ENCODE measurements around the gene ZNF221. TPM values are rescaled to one million over a fixed set of nuclear protein-coding genes. Genes with fewer than 3 reads are reported as not detected.

The ZNF221 gene
- polyA plus RNA-seq, 2 of the 4 experiments (the other 2 are of a cell fraction), result 1.6 TPM

DNA sequence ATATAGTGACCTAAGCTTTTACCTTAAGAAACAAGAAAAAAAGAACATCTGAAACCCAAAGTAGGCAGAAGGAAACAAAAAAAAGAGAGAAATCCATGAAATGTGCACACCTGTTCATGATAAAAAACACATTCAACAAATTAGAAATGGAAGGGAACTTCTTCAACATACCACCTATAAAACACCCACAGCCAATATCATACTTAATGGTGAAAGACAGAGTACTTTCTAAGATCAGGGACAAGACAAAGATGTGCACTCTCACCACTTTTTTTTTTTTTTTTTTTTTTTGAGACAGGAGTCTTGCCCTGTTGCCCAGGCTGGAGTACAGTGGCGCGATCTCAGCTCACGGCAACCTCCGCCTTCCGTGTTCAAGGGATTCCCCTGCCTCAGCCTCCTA lies 45.1 kb upstream of the ZNF221 start:
- Histone ChIP-seq H3K27ac (no peak overlapping the region), H3K4me3 (no peak overlapping the region), H3K4me1 (no peaks in the 10 kb centered on the region), H3K4me2 (no peak overlapping the region), H3K9me3 (peaks cover 90% of the 10 kb centered on the region)
- WGBS (ENCODE audit: missing lambda C conversion rate), result 83% methylated on average over 5 of the region's 5 CpGs
- DNase-seq (ENCODE audit: low read depth in 1 of 2, low spot score in 1 of 2) (no peak), FAIRE-seq (no peak), ATAC-seq (no peak)
- ChIA-PET CTCF (no interaction called here), POLR2A (no interaction called here)
- TF ChIP-seq NFE2L2 (conservative IDR thresholded peaks at IDR 0.05; ENCODE audit: low read length), result no peak
- no peak for TF ChIP-seq PHF8 (IDR thresholded peaks at IDR 0.05; ENCODE audit: borderline replicate concordance, low read depth)
- TF ChIP-seq CEBPB (IDR thresholded peaks at IDR 0.05), result no peak
- TF ChIP-seq, protein P1, sequence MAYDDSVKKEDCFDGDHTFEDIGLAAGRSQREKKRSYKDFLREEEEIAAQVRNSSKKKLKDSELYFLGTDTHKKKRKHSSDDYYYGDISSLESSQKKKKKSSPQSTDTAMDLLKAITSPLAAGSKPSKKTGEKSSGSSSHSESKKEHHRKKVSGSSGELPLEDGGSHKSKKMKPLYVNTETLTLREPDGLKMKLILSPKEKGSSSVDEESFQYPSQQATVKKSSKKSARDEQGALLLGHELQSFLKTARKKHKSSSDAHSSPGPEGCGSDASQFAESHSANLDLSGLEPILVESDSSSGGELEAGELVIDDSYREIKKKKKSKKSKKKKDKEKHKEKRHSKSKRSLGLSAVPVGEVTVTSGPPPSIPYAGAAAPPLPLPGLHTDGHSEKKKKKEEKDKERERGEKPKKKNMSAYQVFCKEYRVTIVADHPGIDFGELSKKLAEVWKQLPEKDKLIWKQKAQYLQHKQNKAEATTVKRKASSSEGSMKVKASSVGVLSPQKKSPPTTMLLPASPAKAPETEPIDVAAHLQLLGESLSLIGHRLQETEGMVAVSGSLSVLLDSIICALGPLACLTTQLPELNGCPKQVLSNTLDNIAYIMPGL (CRISPR knock-in tag; IDR thresholded peaks at IDR 0.05; ENCODE audit: borderline replicate concordance), result no peak
- no peak for TF ChIP-seq HOXB13 (CRISPR knock-in tag; IDR thresholded peaks at IDR 0.05; ENCODE audit: low read depth)
- TF ChIP-seq, protein P2, sequence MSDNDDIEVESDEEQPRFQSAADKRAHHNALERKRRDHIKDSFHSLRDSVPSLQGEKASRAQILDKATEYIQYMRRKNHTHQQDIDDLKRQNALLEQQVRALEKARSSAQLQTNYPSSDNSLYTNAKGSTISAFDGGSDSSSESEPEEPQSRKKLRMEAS (IDR thresholded peaks at IDR 0.05), result no peak
- TF ChIP-seq HOXA7 (CRISPR knock-in tag; IDR thresholded peaks at IDR 0.05), result no peak
- TF ChIP-seq FOSB (CRISPR knock-in tag; IDR thresholded peaks at IDR 0.05), result no peak
- TF ChIP-seq TP53 (CRISPR knock-in tag; IDR thresholded peaks at IDR 0.05), result no peak
- no peak for TF ChIP-seq MAZ (IDR thresholded peaks at IDR 0.05; ENCODE audit: borderline replicate concordance, low read depth, low read length)

DNA sequence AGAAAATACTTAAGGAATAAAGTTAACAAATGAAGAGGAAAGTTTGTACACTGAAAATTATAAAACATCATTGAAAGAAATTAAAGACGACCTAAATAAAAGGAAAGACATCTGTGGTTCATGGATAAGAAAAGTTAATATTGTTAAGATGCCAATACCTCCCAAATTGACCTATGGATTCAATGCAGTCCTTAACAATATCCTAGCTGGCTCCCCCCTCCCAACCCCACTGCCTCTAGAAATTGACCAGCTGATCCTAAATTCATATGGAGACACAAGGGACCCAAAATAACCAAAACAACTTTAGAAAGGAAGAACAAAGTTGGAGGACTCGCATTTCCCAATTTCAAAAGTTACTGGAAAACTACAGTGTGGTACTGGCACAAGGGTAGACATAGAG lies 44.3 kb upstream of the ZNF221 start:
- H3K4me3 ChIP-seq, result no peak overlapping the region
- no peak for DNase-seq (ENCODE audit: low read depth in 1 of 2, low spot score in 1 of 2)
- H3K9me3 ChIP-seq, result peaks cover 92% of the 10 kb centered on the region
- ATAC-seq, result no peak
- ChIA-PET CTCF (no interaction called here), POLR2A (no interaction called here)
- no peak overlapping the region for H3K4me2 ChIP-seq
- H3K4me1 ChIP-seq, result no peaks in the 10 kb centered on the region
- no peak overlapping the region for H3K27ac ChIP-seq
- 16% methylated on average over 2 of the region's 2 CpGs for WGBS (ENCODE audit: missing lambda C conversion rate)
- peak; percentile 67 for FAIRE-seq
- no peak for TF ChIP-seq RCOR1 (IDR thresholded peaks at IDR 0.05; ENCODE audit: low read depth, low read length)
- TF ChIP-seq, protein P3, sequence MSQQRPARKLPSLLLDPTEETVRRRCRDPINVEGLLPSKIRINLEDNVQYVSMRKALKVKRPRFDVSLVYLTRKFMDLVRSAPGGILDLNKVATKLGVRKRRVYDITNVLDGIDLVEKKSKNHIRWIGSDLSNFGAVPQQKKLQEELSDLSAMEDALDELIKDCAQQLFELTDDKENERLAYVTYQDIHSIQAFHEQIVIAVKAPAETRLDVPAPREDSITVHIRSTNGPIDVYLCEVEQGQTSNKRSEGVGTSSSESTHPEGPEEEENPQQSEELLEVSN (IDR thresholded peaks at IDR 0.05; ENCODE audit: borderline replicate concordance, low read depth), result no peak
- no peak for TF ChIP-seq GATA3 (IDR thresholded peaks at IDR 0.05; ENCODE audit: borderline replicate concordance)
- no peak for TF ChIP-seq TFCP2L1 (CRISPR knock-in tag; IDR thresholded peaks at IDR 0.05)
- TF ChIP-seq SMC3 (IDR thresholded peaks at IDR 0.05), result no peak
- TF ChIP-seq ZFP36 (IDR thresholded peaks at IDR 0.05; ENCODE audit: borderline replicate concordance, partially characterized antibody), result no peak
- no peak for TF ChIP-seq SREBF2 (IDR thresholded peaks at IDR 0.05)
- no peak for TF ChIP-seq FOSB (CRISPR knock-in tag; IDR thresholded peaks at IDR 0.05)
- no peak for TF ChIP-seq POLR2A (IDR thresholded peaks at IDR 0.05; ENCODE audit: low read length)
- no peak for TF ChIP-seq EHF (CRISPR knock-in tag; IDR thresholded peaks at IDR 0.05)
- TF ChIP-seq FOSL2 (IDR thresholded peaks at IDR 0.05), result no peak
- TF ChIP-seq FOSL2 (CRISPR knock-in tag; IDR thresholded peaks at IDR 0.05), result no peak
- no peak for TF ChIP-seq NR3C1 (IDR thresholded peaks at IDR 0.05)
- TF ChIP-seq RARB (CRISPR knock-in tag; IDR thresholded peaks at IDR 0.05), result no peak
- no peak for TF ChIP-seq POLR2AphosphoS2 (conservative IDR thresholded peaks at IDR 0.05; ENCODE audit: low read length)
- TF ChIP-seq, protein P4, sequence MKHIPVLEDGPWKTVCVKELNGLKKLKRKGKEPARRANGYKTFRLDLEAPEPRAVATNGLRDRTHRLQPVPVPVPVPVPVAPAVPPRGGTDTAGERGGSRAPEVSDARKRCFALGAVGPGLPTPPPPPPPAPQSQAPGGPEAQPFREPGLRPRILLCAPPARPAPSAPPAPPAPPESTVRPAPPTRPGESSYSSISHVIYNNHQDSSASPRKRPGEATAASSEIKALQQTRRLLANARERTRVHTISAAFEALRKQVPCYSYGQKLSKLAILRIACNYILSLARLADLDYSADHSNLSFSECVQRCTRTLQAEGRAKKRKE (CRISPR knock-in tag; IDR thresholded peaks at IDR 0.05; ENCODE audit: low read depth), result no peak
- no peak for TF ChIP-seq NFE2L2 (conservative IDR thresholded peaks at IDR 0.05; ENCODE audit: low read length)
- TF ChIP-seq, protein P5, sequence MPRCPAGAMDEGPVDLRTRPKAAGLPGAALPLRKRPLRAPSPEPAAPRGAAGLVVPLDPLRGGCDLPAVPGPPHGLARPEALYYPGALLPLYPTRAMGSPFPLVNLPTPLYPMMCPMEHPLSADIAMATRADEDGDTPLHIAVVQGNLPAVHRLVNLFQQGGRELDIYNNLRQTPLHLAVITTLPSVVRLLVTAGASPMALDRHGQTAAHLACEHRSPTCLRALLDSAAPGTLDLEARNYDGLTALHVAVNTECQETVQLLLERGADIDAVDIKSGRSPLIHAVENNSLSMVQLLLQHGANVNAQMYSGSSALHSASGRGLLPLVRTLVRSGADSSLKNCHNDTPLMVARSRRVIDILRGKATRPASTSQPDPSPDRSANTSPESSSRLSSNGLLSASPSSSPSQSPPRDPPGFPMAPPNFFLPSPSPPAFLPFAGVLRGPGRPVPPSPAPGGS (IDR thresholded peaks at IDR 0.05), result no peak

Measured in A549 (cell line).